Neural progenitor cell (in vitro differentiated cells): ENCODE results near the gene MINDY3. TPM values are rescaled to one million over a fixed set of nuclear protein-coding genes. Genes with fewer than 3 reads are reported as not detected.

Source experiments
- DNase-seq: peaks from one replicate; pipeline ENCODE4 v3.0.0-alpha.2; 2016; ENCODE audit warnings: low spot score
- H2AFZ ChIP-seq: fragments of 200-600 bp; sonication (generic); replicated peaks from 2 replicates; pipeline ENCODE4 v1.6.1; 2016; ENCODE audit warnings: antibody characterized with exemption
- H3F3A ChIP-seq: fragments of 200-600 bp; sonication (generic); 2 replicates; pipeline ENCODE4 v1.6.1; 2016; ENCODE audit warnings: antibody characterized with exemption, low read depth
- H3K27ac ChIP-seq: fragments of 200-600 bp; sonication (generic); 2 replicates; pipeline ENCODE4 v1.5.1; 2016; ENCODE audit warnings: mild to moderate bottlenecking
- H3K27me3 ChIP-seq: fragments of 200-600 bp; sonication (generic); 2 replicates; pipeline ENCODE4 v1.6.1; 2016; ENCODE audit warnings: mild to moderate bottlenecking, moderate library complexity
- H3K36me3 ChIP-seq: fragments of 200-600 bp; sonication (generic); 2 replicates; pipeline ENCODE4 v1.5.1; 2016
- H3K4me1 ChIP-seq: fragments of 200-600 bp; sonication (generic); 2 replicates; pipeline ENCODE4 v1.6.1; 2016; ENCODE audit warnings: mixed run types
- H3K4me2 ChIP-seq: fragments of 200-600 bp; sonication (generic); 2 replicates; pipeline ENCODE4 v1.6.1; 2016
- H3K4me3 ChIP-seq: fragments of 200-600 bp; sonication (generic); 2 replicates; pipeline ENCODE4 v1.5.1; 2016
- H3K79me2 ChIP-seq: fragments of 200-600 bp; sonication (generic); 2 replicates; pipeline ENCODE4 v1.6.1; 2016; ENCODE audit warnings: low read depth
- H3K9ac ChIP-seq: fragments of 200-600 bp; sonication (generic); 2 replicates; pipeline ENCODE4 v1.6.1; 2016
- H3K9me3 ChIP-seq: fragments of 200-600 bp; sonication (generic); 2 replicates; pipeline ENCODE4 v1.5.1; 2016; ENCODE audit warnings: low read depth
- H4K20me1 ChIP-seq: fragments of 200-600 bp; sonication (generic); 2 replicates; pipeline ENCODE4 v1.6.1; 2016; ENCODE audit warnings: low read depth
- H3K27ac Mint-ChIP-seq: 3 replicates; pipeline ENCODE4 v1.8.0; 2021; ENCODE audit warnings: mixed read lengths
- H3K27me3 Mint-ChIP-seq: 2 replicates; pipeline ENCODE4 v1.8.0; 2022; ENCODE audit warnings: low read depth, mild to moderate bottlenecking, inconsistent platforms, moderate library complexity, mixed read lengths; ENCODE audit not compliant: insufficient read depth
- H3K36me3 Mint-ChIP-seq: 3 replicates; pipeline ENCODE4 v1.8.0; 2021; ENCODE audit warnings: mixed read lengths
- H3K4me1 Mint-ChIP-seq: 3 replicates; pipeline ENCODE4 v1.8.0; 2021; ENCODE audit warnings: mixed read lengths
- H3K4me3 Mint-ChIP-seq: 3 replicates; pipeline ENCODE4 v1.8.0; 2021; ENCODE audit warnings: mild to moderate bottlenecking, moderate library complexity, mixed read lengths
- H3K9me3 Mint-ChIP-seq: 3 replicates; pipeline ENCODE4 v1.8.0; 2020; ENCODE audit warnings: mixed read lengths
- EZH2 ChIP-seq: fragments of 200-600 bp; sonication (generic); IDR thresholded peaks from 2 replicates; pipeline ENCODE4 v1.6.1; 2017; ENCODE audit warnings: antibody characterized with exemption, mild to moderate bottlenecking, moderate library complexity
- EZH2phosphoT487 ChIP-seq: fragments of 200-600 bp; sonication (generic); IDR thresholded peaks from 2 replicates; pipeline ENCODE4 v1.6.1; 2017; ENCODE audit warnings: antibody characterized with exemption
- total RNA-seq: library from RNA; depleted of rRNA; stranded (reverse); fragments of >200 nt; gene quantifications from 2 replicates; pipeline ENCODE4 v1.2.3, GENCODE V29; 2015; ENCODE audit warnings: low replicate concordance
- TF ChIP-seq, protein P1 (sequence below): fragments of 200-600 bp; sonication (generic); IDR thresholded peaks from 2 replicates; pipeline ENCODE4 v1.5.1; 2017; ENCODE audit warnings: antibody characterized with exemption, mild to moderate bottlenecking

The MINDY3 gene
- total RNA-seq, 1 donor from 2014 or later = 28.2 TPM

DNA sequence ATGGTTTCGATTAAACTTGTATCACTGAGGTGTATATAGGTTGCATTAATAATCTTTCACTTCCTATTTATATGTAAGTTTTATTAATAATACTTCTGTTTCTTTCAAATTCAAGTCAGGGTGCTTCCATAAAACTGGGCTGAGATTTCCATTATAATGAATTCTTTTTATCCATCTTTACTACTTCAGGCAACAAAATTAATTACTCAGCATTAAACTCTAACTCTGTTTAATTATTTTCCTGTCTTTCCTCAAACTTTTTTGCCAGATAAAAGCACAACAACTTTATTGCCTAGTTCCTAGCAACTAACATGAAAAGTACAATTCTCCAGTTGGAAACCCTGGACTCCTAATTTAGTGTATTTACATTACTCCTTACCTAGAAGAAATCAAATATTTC lies 3.0 kb upstream of the MINDY3 start:
- H3K27ac ChIP-seq = no peak overlapping the region
- H3K4me3 ChIP-seq = no peak overlapping the region
- peaks cover 11% of the 10 kb centered on the region for H3K4me1 ChIP-seq
- peaks cover 6% of the 10 kb centered on the region for H3K27me3 Mint-ChIP-seq
- H3K4me2 ChIP-seq = no peak overlapping the region
- H3K9me3 ChIP-seq = peaks cover 8% of the 10 kb centered on the region
- peaks cover 11% of the 10 kb centered on the region for H3F3A ChIP-seq
- no peaks in the 10 kb centered on the region for H3K36me3 Mint-ChIP-seq
- peaks cover 74% of the 10 kb centered on the region for H3K27me3 ChIP-seq
- no peaks in the 10 kb centered on the region for H3K36me3 ChIP-seq
- peaks cover under 1% of the 10 kb centered on the region for H4K20me1 ChIP-seq
- H3K9ac ChIP-seq = no peak overlapping the region
- no peak overlapping the region for H3K27ac Mint-ChIP-seq
- H3K4me3 Mint-ChIP-seq = no peak overlapping the region
- TF ChIP-seq EZH2 = no peak
- no peak for TF ChIP-seq EZH2phosphoT487
- TF ChIP-seq, protein P1, sequence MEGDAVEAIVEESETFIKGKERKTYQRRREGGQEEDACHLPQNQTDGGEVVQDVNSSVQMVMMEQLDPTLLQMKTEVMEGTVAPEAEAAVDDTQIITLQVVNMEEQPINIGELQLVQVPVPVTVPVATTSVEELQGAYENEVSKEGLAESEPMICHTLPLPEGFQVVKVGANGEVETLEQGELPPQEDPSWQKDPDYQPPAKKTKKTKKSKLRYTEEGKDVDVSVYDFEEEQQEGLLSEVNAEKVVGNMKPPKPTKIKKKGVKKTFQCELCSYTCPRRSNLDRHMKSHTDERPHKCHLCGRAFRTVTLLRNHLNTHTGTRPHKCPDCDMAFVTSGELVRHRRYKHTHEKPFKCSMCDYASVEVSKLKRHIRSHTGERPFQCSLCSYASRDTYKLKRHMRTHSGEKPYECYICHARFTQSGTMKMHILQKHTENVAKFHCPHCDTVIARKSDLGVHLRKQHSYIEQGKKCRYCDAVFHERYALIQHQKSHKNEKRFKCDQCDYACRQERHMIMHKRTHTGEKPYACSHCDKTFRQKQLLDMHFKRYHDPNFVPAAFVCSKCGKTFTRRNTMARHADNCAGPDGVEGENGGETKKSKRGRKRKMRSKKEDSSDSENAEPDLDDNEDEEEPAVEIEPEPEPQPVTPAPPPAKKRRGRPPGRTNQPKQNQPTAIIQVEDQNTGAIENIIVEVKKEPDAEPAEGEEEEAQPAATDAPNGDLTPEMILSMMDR = no peak
- H3K4me1 Mint-ChIP-seq = peaks cover 9% of the 10 kb centered on the region
- H3K79me2 ChIP-seq = peaks cover 14% of the 10 kb centered on the region
- no peak for DNase-seq
- H2AFZ ChIP-seq = no peak overlapping the region
- peaks cover 3% of the 10 kb centered on the region for H3K9me3 Mint-ChIP-seq

DNA sequence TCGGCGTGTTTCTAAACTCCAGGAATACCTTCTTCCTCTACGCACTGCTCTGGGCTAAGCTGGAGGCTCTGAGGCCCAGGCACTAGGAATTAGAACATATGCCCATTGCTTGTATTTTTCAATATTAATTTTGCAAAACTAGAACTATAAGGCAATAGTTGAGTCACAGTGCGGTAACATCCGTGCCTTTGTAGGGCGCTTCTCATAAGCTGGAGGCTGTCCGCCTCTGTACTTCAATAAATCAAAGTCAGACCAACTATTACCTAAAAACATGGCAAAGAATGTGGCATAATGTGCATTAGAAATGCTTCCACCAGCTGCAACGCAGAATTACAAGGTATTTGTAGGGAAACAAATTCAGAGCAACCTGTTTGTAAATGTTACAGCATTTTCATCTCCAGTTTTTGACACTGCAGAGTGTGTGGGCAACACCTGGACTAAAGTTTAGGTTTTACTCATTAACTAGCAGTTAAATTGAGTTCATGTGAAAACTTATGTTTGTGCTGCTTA lies 440 bp upstream of the MINDY3 start:
- Mint-ChIP-seq H3K9me3 (peaks cover 3% of the 10 kb centered on the region), H3K4me1 (peaks cover 13% of the 10 kb centered on the region), H3K27ac (no peak overlapping the region), H3K36me3 (no peaks in the 10 kb centered on the region), H3K27me3 (peaks cover 3% of the 10 kb centered on the region), H3K4me3 (peak overlapping the region; percentile 99)
- no peaks in the 10 kb centered on the region for H3K36me3 ChIP-seq
- TF ChIP-seq EZH2 (peak; percentile 29), EZH2phosphoT487 (no peak)
- TF ChIP-seq, protein P1 = no peak
- H2AFZ ChIP-seq = peak overlapping the region; percentile 99
- H3K79me2 ChIP-seq = peaks cover 31% of the 10 kb centered on the region
- peaks cover 2% of the 10 kb centered on the region for H4K20me1 ChIP-seq
- peak overlapping the region; percentile 95 for H3K4me3 ChIP-seq
- peaks cover 11% of the 10 kb centered on the region for H3K4me1 ChIP-seq
- H3K4me2 ChIP-seq = peak overlapping the region; percentile 84
- H3K9me3 ChIP-seq = peaks cover 8% of the 10 kb centered on the region
- no peak overlapping the region for H3K27ac ChIP-seq
- no peak overlapping the region for H3K9ac ChIP-seq
- H3K27me3 ChIP-seq = peaks cover 48% of the 10 kb centered on the region
- no peak for DNase-seq
- peaks cover 11% of the 10 kb centered on the region for H3F3A ChIP-seq

DNA sequence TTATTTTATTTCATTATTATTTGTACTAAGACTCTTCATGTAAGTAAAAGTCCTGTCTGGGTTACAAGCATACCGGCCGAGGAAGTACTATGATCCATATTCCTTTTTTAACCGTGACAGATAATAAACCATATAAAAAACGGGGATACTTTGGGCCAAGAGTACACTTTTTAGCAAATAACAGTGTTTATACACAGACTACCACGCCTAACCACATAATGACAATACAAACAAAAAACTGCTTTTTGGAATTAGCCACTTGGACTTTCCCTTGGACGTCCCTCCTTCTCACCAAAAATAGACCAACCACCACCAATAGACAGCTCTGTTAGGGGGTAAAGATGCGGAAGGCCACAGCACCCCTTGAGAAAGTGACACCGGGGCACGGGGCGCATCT lies 800 bp downstream of the MINDY3 start:
- DNase-seq = no peak
- H3K9me3 Mint-ChIP-seq = peaks cover 3% of the 10 kb centered on the region
- H3K4me1 Mint-ChIP-seq = peaks cover 13% of the 10 kb centered on the region
- peaks cover 3% of the 10 kb centered on the region for H3K27me3 Mint-ChIP-seq
- peaks cover 36% of the 10 kb centered on the region for H3K27me3 ChIP-seq
- no peak for TF ChIP-seq EZH2
- TF ChIP-seq, protein P1 = no peak
- no peak for TF ChIP-seq EZH2phosphoT487
- peak overlapping the region; percentile 84 for H3K4me2 ChIP-seq
- H3K4me1 ChIP-seq = peaks cover 11% of the 10 kb centered on the region
- no peak overlapping the region for H3K27ac ChIP-seq
- H3F3A ChIP-seq = peaks cover 11% of the 10 kb centered on the region
- peaks cover 6% of the 10 kb centered on the region for H4K20me1 ChIP-seq
- H3K4me3 Mint-ChIP-seq = peak overlapping the region; percentile 99
- no peaks in the 10 kb centered on the region for H3K36me3 Mint-ChIP-seq
- peak overlapping the region; percentile 7 for H3K27ac Mint-ChIP-seq
- H3K9me3 ChIP-seq = peaks cover 8% of the 10 kb centered on the region
- H3K9ac ChIP-seq = peak overlapping the region; percentile 40
- H3K36me3 ChIP-seq = no peaks in the 10 kb centered on the region
- H3K4me3 ChIP-seq = peak overlapping the region; percentile 95
- H3K79me2 ChIP-seq = peaks cover 31% of the 10 kb centered on the region
- peak overlapping the region; percentile 99 for H2AFZ ChIP-seq
